GM19193 (cell line): ENCODE measurements around the gene USP10.

ENCODE experiments used
- POLR2A ChIP-seq: IDR thresholded peaks from 4 replicates; pipeline ENCODE4 v1.6.1; 2011; ENCODE audit not compliant: insufficient read depth, insufficient read length; ENCODE audit errors: extremely low read depth

Gene USP10

DNA sequence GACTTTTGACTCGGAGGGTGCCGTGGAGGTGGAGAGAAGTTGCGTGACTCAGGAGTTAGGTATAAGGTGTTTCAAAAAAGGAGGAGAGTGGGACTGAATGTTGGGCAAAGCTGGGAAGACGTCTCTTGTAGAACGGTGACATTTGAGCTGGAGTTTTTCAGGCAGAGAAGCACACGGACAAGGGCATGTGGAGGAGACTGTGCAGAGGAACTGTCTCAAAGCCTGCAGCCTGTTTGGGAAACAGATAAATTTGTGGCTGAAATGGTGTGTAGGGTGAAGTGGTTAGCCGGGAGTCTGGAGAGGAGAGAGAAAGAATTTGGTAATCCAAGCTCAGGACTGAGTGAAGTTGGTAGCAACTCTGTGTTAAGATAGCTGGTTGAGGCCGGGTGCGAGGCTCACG, 9.8 kb downstream of the USP10 start:
- TF ChIP-seq POLR2A, result no peak

DNA sequence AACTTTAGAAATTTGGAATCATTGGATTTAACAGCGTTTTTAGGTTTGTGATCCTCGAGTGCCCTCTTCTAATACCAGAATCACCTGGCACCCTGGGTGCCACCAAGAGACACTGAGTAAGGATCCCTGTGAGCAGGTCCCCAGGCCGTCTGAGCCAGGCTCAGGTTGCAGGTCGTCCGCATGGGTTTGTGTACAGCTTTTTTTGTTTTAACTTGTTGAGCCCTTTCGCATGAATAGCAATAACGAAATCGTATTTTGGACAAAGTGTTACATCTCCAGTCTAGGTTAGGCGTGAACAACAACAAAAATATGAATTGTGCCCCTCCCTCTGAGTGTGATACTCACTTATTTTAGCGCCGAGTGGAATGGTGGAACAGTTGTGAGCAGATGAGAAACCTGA, 10.9 kb downstream of the USP10 start:
- no peak for TF ChIP-seq POLR2A

DNA sequence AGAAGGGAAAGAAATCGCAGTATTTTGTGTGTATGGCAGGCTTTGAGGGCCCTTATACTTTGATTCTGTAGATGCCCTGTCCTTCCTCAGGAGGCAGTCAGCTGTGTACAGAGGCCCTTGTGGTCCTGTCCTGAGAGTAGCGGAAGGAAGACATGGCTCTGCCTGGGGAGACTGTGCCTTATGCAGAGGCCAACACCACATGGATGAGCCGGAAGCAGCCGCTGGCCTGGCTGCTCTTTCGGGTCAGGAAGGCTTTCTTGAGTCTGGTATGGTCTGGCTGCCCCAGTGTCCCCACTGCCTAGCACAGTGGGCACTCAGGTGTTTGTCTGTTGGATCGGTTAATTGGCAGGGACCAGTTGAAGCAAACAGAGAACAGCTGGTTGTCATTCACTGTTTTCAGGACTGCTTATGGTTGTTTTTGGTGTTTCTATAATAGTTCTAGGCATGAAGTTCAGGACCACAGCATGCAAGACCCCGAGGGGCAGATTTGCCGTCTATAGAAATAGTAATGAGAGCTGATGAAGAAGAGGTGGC, 12.4 kb downstream of the USP10 start:
- no peak for TF ChIP-seq POLR2A

DNA sequence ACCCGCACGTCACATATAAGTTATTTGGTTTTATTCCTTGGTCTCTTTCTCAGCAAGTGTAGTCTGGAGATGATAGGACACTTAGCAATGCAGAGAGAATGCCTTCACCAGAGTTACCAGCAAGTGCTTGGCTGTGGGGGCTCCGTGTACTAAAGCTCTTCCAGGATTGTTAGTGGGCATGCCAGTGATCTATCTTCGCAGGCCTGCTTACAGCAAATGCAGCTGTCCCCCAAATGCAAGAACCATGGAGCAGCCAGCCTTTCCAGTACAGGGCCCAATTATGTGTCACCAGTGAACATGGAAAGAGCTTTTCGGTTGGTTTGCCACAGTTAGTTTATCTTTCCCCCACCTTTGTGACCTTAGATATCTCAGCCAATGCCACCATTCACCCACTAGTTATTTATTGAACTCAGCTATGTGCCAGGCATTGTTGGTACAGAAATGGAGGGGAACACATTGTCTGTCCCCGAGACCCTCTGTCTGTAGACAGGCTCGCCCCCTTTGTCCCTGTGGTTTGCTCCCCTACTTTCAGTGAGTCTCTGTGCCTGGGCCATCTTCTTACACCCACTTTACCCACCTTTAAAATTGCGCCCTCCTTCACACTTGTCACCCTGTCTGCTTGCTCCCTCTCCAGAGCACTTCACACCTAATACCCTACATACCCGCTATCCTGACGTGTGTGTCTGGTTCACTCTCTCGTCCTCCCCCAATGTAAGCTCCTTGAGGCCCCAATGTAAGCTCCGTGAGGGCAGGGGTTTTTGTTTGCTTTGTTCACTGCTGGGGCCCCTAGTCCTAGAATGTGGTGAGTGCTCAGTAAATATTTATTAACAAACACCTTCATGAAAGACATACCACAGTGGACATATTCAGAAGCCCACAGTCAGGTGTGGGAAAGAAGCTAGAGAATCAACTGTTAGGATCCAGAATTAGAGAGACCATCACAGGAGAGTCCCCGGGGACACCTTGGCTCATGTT, 13.3 kb downstream of the USP10 start:
- TF ChIP-seq POLR2A, result no peak

DNA sequence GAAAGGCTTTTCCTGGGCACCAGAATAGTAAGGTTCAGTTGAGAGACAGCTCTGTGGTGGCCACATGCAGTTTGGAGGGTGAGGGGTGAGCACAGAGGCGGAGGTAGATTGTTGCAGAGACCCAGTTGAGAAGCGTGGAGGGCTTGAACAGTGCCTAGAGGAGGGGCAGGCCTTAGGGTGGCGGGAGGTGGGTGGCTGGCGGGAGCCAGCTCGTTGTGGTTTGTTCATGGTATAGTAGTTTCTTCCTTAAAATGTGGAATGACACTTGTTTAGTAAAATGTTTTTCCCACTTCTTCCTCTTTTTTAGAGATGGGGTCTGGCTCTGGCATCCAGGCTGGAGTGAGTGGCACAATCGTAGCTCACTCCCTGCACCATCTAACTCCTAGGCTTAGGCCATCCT, 14.2 kb downstream of the USP10 start:
- TF ChIP-seq POLR2A, result no peak

DNA sequence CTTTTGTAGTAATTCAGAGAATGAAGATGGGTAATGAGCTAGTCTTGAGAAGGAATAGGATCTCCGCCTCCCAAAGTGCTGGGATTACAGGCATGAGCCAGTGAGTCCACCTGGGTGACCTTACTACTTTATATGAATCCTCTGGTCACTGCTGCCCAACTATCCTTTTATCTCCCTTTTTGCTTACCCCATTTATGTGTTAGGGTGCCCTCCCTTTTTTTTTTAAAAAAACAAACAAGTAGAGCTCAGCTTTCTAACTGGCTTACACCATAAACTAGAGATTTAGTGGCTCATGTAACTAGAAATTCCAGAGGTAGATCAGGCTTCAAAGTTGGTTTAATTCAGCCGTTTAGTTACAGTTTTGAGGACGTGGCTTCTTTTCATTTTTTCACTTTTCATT, 15.6 kb downstream of the USP10 start:
- no peak for TF ChIP-seq POLR2A

DNA sequence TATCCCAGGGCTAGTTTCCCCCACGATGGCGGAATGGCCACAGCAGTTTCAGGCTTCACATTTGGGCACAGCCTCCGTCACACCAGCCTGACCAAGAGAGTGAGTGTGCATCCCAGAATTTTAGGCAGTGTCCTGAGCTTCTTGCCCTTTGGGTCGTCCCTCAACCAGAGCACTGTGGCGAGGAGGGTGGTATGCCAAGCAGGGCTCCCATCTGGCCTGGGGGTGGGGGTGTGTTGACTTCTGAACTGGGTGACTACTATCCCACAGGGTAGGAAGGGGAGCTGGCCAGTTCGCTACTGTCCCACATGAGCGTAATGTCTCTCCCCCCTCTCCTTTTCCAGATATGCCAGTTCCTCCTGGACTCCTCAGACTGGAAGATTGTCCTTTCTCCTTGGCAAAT, 16.1 kb downstream of the USP10 start:
- TF ChIP-seq POLR2A, result no peak

DNA sequence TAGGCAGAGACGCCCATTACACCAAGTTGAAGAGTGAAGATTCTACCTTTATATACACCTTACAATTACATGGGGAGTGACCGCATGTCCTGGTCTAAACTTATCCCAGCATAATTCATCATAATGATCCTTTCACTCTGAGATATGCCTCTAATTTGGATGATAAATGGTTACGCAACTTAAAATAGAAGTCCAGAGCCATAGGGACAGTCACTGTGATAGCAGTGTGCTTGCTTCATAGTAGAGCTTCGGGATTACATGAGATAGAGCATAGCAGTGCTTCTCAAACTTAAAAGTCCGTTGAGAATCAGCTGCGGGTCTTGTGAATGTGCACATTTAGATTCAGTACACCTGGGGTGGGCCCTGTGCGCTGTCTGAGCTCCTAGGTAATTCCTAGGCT, 16.9 kb downstream of the USP10 start:
- TF ChIP-seq POLR2A, result no peak

DNA sequence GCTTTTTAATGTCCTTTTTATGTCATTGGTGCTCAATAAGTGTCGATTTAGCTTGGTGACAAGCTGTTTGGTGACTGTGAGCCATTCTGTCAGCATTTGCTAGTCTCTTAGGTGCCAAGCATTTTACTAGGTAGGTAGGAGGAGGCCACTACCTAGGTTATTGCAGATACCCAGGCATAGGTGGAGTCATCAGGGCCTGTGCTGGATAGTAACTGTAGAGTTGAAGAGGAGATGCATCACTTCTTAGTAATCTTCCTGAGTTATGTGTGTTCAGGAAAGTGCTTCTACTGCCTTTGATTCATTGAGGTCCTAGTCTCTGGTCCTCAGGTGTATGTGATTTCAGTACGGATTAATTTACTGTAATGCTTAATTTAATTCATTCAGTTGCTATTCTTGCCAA, 17.7 kb downstream of the USP10 start:
- TF ChIP-seq POLR2A, result no peak

DNA sequence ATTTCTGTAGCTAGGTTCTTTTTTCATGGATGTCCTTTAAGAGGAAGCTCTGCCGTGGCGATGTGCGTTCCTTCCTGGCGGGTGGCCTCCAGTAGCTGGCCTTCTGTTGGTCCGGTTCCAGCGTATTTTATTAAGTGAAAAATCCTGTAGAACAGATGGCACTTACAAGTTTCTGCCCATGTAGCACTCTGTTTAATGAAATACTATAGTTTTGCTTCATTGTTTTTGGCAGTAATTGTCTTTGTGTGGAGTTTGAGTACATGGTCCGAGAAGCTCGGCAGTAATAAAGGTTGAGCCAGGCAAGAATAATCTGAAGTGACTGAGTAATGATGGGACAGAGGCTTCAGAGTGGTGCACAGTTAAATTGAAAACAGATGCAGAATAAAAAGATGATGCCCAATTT, 20.4 kb downstream of the USP10 start:
- TF ChIP-seq POLR2A, result no peak

DNA sequence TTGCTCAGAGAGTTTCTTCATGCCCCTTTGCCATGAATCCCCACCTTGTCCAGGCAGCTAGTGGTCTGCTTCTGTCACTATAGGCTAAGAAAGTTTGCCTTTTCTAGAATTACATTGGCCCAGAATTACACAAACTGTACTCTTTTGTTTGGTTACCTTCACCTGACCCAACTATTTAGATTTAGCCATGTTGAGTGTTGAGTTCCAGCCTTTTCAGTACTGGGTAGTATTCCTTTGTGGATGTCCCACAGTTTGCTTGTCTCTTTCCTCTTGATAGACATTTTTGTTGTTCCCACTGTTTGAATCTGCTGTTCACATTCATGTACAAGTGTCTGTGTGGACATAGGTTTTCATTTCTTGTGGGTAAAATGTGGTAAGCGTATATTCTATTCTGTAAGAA, 22.3 kb downstream of the USP10 start:
- TF ChIP-seq POLR2A, result no peak

DNA sequence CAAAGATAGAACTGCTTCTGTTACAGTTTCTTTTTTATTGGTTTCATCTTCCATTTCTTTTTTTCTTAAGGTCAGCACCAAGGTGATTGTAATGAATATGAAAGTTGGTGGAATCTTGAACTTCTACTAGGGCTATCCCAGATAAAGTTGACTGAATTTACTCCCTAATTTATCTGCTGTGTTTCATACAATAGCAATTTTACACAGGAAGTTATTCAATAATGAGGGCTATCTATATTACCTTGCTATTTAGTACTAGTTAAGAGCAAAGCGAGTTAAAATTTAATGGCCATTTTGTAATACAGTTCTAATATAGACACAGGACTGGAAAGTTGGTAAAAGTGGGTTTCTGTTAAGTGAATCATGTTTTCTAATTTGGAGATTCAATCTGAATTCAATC, 24.1 kb downstream of the USP10 start:
- no peak for TF ChIP-seq POLR2A

DNA sequence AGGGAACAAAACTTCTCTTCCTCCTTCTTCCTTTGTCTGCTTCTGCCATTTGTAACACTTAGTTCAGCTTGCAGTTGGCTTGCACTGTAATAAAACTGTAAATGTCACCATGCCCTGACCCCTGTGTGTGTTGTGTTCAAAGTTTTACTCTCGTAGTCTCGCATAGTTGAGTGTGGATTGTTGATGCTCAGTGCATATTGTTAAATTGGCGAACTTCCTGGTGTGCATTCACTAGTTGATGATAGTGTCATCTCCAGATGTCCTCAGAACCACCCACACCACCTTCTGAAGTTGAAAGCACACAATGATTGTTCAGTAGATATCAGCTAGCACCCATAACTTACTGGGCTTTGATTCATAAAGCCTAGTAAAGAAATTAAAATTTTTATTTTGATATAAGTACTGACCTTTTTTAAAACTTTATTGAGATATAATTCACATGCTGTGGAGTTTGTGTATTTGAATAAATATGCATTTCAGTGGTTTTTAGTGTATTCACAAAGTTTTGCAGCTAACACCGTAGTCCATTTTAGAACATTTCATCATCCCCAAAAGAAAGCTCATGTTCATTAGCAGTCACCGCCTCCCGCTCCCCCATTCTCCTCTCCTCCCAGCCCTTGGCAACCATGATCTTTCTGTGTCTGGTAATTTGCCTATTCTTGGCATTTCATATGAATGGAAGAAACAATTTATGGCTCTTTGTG, 25.0 kb downstream of the USP10 start:
- no peak for TF ChIP-seq POLR2A

DNA sequence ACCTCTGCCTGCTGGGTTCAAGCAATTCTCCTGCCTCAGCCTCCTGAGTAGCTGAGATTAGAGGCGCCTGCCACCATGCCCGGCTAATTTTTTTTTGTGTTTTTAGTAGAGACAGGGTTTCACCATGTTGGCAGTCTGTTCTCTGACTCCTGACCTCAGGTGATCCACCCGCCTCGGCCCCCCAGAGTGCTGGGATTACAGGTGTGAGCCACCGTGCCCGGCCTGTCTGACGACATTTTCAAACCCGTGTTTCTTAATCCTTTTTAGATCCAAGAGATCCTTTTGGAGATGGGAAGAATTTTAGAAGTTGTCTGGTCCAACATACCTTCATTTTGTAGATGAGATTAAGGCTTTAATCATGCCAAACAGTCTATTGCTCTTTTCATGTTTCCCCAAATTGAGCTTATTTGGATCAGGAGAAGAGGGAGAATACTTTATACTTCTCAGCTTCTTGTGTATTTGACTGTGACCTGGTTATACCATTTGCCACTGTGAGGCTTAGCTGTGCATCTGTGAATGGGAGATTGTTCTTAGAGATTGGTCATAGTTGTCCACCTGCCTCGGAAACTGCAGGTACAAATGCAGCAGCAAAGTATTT, 25.8 kb downstream of the USP10 start:
- no peak for TF ChIP-seq POLR2A

DNA sequence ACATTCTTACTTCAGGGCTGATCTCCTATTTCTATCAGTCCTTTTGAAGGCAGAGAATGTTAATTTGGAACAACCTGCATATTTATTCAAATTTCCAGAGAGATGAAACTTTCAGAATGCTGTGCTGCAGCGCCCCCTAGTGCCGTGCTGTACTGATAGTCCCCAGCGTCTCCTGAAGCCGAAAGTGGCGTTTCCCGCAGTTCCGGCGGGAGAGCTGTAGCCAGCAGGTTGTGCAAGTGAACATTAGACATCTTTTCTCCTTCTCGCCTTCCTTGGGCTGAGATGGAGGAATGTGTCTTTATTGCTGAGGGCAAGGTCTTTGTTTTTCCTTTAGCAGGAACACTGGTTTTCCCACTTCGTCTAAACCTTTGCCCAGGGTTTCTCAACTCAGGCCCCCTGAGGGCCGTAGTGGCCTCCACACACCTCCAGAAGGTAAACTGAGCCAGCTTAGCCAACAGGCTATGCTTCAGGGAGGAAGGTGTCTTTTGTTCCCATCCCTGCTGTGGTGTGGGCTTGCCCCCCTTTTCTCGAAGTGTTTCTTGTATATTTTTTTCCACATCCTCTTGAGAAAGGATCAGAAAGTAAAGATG, 26.4 kb downstream of the USP10 start:
- TF ChIP-seq POLR2A, result no peak
